CD4-positive, alpha-beta T cell treated with Interleukin-21 for 1 hour (primary cell): Measurements from ENCODE around the gene HLA-DQA1.
"Not testable (repeated sequence)": the region's sequence is repeated elsewhere in the genome, so short reads cannot be mapped to it uniquely, and the experiment has no call there.

ENCODE experiments used
- DNase-seq: peaks from one replicate; pipeline ENCODE4 v3.0.0-alpha.2; 2020

HLA-DQA1 gene

GRCh38 chr6:32637219-32637880 lies at the start of gene HLA-DQA1:
Gene HLA-DQA1, plus strand, starts transcription at chr6:32637406. Its CDS starts 53 bp downstream, at chr6:32637459.
- DNase-seq = peak; percentile 78

GRCh38 chr6:32588156-32588555 lies 49.0 kb upstream of the HLA-DQA1 start:
- no peak for DNase-seq

DNA sequence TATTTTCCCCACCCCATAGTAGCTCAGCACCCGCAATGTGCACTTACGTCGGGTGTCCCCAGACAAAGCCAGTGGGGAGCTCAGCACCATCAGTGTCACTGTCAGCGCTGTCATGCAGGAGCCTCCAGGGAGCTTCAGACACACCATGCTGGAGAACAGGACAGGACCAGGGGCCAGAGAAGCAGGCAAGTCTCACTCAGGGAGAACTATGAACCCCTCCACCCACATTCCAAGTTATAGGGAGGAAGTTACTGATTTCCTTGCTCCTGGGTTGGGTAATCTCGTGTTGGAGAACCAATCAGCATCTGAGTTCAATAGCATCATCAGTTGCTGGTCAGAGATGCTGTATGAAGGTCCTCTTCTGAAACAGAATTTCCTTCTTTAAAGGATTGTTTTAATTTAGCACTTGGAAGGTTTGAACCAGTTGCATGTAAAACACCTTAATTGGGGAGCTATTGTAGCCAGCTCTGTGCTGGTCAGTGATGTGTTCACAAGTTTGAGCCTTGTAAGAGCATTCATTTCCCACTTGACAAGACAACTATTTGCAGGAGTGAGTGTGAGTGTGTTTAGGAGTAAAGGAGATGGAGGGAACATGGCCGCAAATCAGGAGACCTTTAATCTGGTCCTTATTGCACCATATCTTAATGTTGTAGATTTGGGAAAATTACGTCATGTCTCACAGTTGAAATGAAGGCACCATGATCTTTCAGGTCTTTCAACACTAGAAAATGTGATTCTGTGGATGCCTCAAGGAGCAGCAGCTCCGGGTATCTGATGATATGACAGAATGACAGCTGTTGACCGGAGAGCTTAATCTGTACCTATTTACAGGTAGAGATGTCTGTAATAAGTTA lies 47.4 kb upstream of the HLA-DQA1 start, which contains the start of gene HLA-DRB1:
TSS of gene HLA-DRB1 (minus strand) at position 253 of the 854 bp plus-strand sequence. CDS start at position 147, 106 bp downstream.
- peak; percentile 69 for DNase-seq

- not testable (repeated sequence) for DNase-seq
Measured at GRCh38 chr6:32590713-32591112, 46.5 kb upstream of the HLA-DQA1 start.

DNA sequence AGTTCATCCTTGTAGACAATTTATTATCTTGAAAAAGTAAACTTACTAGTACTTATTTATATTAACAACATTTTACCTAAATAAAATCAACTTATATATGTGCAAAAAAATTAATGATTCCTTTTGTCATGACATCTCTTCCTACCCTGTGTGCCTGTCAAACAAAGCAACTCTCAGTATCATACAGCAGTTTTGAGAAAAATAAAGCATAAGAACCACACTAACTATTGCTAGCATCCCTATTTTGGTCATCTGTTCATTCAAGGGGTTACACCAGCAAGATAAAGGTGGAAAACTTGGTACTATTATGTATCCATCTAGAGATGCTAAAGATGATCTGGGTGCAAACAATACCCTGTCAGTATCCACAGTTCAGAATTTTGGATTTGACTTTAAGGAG lies 40.2 kb upstream of the HLA-DQA1 start:
- no peak for DNase-seq

- no peak for DNase-seq
Measured at GRCh38 chr6:32602383-32602782, 34.8 kb upstream of the HLA-DQA1 start.

DNA sequence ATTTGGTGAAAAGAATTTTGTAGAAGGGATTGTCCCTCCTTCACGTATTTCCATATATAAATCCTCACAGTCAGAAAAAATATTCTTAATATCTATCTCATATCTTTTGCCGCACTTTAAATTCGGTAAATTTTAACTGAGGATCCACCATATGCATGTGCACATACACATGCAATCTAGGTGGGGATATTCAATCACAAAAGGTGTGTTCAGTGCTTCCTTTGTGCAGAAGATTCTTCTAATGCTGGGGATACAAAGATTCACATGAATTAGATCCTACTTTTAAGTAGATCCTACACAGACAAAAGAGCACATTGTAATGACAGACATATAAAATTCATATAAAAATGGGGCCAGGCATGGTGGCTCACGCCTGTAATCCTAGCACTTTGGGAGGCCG lies 34.0 kb upstream of the HLA-DQA1 start:
- DNase-seq = no peak

DNA sequence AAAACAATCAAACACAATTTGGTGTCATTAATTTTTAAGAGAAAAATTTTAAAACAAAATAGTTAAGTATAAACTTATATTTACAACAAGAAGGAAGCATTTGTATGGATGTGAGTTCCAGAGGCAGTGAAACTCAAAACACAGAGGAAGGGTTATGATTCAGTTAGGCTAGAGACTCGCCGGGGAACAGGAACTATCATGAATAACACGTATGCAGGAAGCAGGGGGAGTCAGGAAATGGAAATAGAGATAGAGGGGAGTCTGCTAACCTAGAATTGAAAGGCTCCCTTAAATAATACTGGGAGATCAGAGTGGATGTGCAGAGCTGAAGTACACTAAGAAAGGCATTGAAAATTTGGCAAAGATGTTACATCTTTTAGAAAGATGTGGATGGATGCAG lies 33.3 kb upstream of the HLA-DQA1 start:
- DNase-seq = no peak

GRCh38 chr6:32604434-32604877 lies 32.8 kb upstream of the HLA-DQA1 start:
- peak; percentile 43 for DNase-seq

DNA sequence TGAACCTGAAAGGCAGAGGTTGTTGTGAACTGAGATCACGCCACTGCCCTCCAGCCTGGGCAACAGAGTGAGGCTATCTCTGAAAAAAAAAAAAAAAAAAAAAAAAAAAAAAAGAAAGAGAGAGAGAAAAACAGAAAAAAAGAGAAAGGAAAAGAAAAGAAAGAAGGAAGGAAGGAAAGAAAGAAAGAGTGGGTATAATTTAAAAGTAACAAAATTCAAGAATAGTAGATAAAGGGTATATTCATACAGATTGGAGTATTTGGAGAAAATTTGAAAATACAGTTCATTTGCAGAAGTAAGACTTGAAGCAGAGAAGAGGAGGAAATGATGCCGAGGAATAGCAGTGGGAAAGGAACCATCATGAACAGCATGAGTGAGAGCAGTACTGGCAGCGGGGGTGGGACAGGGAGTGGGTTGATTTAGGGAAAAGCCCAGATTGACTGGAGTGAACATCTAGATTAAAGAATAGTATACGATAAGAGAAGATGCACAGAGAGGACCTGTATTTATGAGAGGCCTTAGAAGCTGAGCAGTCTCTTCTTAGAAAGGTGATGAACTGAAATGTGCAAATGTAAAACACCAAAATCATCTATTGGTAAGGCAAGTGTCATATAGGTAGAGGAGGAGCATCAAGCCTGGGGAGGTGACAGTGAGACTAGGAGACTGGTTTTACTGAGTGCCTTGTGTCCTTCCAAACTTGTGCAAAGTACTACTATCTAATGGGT lies 29.8 kb upstream of the HLA-DQA1 start:
- no peak for DNase-seq

DNA sequence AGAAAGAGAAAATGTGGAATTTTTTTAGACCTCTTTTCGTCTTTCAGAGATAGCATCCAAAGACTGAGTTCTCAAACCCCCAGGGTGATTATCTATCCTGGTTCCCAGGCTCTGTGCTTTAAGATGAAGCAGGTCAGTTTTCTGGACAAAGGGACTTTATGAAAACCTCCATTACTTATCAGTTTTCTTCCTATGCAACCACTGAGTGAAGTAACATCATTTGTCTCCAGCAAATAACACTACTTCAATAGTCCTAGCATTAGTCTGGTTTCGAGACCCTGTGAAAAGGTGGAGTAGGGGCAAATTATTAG lies 29.3 kb upstream of the HLA-DQA1 start:
- no peak for DNase-seq

DNA sequence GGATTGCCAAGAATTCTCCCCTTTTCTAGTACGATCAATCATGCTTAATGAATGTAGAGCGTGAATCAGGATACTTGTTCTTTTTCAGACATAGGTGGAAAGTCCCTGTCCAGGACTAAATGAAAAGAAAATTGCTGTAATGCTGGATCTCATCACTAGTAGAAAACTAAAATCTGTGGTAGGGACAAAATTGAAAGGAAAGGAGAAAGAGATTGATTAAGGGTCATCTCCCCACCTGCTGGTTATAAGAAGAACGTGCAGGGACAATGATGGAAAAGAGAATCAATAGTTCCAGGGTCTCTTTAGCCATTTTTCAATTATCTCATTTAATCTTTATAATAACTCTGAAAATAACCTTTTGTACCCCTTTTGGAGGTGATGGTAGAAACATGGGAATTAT lies 28.8 kb upstream of the HLA-DQA1 start:
- no peak for DNase-seq

DNA sequence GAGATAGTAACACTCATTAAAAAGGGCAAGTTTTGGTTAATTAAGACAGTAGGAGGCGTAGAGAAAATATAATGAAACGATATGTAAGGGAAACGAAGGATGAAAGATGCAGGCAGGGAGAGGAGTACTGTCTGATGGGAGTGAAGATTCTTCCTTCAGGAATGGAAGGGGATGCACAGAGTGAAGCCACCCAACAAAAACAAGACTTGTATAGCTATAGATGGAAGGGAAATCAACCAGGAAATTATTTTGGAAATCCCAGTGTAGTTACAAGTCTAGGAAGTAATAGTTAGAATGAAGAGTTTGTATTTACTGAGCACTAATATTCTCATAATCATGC lies 27.8 kb upstream of the HLA-DQA1 start:
- no peak for DNase-seq

GRCh38 chr6:32609731-32610640 lies 27.2 kb upstream of the HLA-DQA1 start:
- peak; percentile 86 for DNase-seq

DNA sequence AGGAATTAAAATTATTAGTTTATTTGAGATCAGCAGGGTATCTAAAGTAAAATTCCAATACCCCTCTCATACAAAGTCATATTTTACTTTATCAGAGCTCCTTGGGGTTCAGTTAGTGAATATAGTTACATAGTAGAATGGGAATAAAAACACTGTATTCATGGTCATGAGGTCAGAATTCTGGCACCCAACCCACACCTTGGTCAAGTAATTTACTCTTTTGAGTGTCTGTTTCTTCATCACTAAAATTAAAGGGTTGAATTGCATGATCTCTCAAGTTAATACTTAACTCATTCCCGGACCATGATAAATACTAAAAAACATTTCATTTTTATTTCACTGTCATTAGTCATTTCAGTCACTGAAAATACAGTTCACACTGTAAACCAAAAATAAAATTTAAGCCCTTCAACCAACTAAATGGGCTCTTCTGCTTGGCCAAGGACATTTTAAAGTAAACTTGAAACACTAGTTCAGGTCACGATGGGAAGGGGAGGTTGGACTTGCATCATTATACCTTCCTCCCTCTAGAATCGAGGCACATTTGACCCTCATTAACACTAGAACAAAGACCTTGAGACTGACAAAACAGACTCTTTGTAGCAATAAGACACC lies 26.4 kb upstream of the HLA-DQA1 start:
- no peak for DNase-seq

DNA sequence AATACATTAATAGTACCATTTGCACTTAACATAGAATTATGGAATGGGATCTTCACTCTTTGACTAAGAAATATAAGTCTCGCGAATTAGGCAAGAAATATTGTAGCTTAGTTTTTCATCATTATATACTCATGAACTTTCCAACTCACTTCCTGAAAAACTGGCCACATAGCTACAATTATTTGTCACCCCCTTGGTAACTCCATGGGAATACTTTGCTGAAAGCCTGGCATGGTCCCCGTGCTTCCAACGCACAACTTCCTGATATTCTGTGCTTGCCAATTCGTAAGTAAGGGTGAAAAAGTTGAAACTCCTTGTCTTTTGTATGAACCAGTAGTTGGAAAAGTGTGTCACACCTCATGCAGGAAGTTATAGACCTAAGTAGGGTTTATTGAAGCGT lies 23.7 kb upstream of the HLA-DQA1 start:
- DNase-seq = no peak

DNA sequence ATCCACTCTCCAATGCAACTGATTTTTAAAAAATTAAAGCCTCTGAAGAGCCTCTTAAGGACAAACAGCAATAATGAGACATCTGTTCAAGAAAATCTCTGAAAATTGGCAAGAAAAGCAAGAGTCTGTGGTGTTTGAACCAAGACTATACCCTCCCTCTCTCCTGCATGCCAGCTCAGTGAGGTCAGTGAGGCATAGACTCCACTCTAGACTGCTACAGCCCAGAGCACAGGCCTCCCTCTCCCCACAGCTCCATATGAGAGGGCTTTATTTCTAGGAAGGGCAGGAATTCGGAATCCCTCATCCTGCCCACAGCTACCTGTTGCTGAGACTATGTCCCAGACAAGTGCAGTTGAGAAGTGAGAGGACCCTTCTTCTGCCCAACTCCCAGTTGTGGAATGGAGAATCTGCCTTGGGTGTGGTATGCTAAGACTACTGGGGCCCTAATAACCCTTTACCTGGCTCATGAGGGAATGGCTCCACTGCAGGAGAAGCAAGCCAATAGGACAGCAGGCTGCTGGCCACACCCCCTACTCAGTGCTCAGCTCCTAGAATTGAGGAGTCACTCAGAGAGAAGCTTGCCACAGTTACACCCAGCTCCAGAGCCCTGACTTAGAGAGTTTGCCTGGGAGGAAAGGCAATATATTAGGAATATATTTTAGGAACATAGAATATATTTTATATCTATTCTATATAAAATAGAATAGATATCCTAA lies 22.7 kb upstream of the HLA-DQA1 start:
- DNase-seq = no peak

DNA sequence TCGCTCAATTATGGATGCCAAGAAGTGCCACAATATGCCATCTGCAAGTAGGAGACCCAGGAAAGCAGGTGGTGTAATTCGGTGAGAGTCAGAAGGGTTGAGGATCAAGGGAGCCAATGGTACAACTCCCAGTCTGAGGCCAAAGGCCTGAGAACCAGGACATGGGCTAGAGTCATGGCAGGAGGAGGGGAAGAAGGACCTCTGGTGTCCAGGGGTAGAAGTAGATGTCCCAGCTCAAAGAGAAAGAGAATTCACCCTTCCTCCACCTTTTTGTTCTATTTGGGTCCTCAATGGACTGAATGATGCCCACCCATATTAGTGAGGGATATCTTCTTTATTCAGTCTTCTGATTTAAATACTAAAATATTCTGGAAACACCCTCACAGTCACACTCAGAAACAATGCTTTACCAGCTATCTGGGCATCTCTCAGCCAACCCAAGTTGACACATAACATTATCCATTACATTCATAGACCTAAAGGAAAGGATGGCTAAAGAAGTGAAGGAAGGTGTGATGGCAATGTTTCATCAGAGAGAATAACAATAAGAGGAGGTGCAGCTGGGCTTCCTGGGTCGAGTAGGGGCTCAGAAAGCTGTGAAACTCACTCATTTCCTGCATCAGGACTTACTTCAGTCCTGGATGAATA lies 21.2 kb upstream of the HLA-DQA1 start:
- no peak for DNase-seq

DNA sequence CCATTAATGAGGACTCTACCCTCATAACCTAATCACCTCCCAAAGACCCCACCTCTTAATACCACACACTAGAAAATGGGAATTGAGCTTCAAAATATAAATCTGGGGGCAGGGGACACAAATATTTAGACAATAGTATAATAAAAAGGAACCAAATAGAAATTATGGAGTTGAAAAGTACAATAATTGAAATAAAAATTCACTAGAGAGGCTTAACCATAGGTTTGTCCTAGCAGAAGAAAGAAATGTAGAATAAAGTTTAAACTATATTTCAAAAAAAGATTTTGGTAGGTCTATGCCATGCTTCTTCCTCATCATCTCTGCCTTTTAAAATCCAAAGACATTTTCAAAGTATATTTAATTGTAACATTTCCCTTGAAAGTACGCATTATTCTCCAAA lies 19.5 kb upstream of the HLA-DQA1 start:
- DNase-seq = no peak

- no peak for DNase-seq
Measured at GRCh38 chr6:32621372-32621771, 15.8 kb upstream of the HLA-DQA1 start.
